Uterus (tissue), 4 donors: ENCODE measurements around the gene RNPS1. TPM values are rescaled to one million over a fixed set of nuclear protein-coding genes. Genes with fewer than 3 reads are reported as not detected.
A peak's percentile ranks its signal among the peaks of the same experiment; 100 is the strongest.

ENCODE experiments used
- DNase-seq, 2 donors: peaks; one replicate each; pipeline ENCODE4 v3.0.0-alpha.2; 2019 to 2020
- H3K27ac ChIP-seq, 2 donors: fragments of 200-600 bp; sonication (generic); 1 replicate in 1 of 2; 2 replicates in 1 of 2; pipeline ENCODE4 v1.5.1; 2016 to 2018
- H3K27me3 ChIP-seq, 2 donors: fragments of 200-600 bp; sonication (generic); one replicate each; pipeline ENCODE4 v1.5.1; 2018 to 2019; ENCODE audit warnings: control low read depth in 1 of 2
- H3K36me3 ChIP-seq, 2 donors: fragments of 200-600 bp; sonication (generic); one replicate each; pipeline ENCODE4 v1.5.1; 2019; ENCODE audit warnings: control low read depth in 1 of 2
- H3K4me1 ChIP-seq, 2 donors: fragments of 200-600 bp; sonication (generic); one replicate each; pipeline ENCODE4 v1.5.1; 2018 to 2019; ENCODE audit warnings: control low read depth in 1 of 2
- H3K4me3 ChIP-seq, 2 donors: fragments of 200-600 bp; sonication (generic); 1 replicate in 1 of 2; 2 replicates in 1 of 2; pipeline ENCODE4 v1.5.1; 2018 to 2019; ENCODE audit warnings: mild to moderate bottlenecking in 1 of 2
- H3K9me3 ChIP-seq, 2 donors: fragments of 200-600 bp; sonication (generic); one replicate each; pipeline ENCODE4 v1.5.1; 2019; ENCODE audit warnings: control low read depth in 1 of 2
- CTCF ChIP-seq, 4 experiments: fragments of 200-600 bp in 2 of 4; fragments of 450-650 bp in 2 of 4; sonication (generic) in 2 of 4; IDR thresholded peaks; one replicate each; pipeline ENCODE4 v1.5.1; 2016 to 2019; ENCODE audit warnings: antibody characterized with exemption in 4 of 4, mild to moderate bottlenecking in 2 of 4, moderate library complexity in 1 of 4
- POLR2A ChIP-seq, 2 donors: fragments of 450-650 bp; IDR thresholded peaks; one replicate each; pipeline ENCODE4 v1.6.1; 2016; ENCODE audit warnings: antibody characterized with exemption in 2 of 2, mild to moderate bottlenecking in 1 of 2, moderate library complexity in 1 of 2
- intact Hi-C: fragments of 100-400 bp; cut with DNase I; formaldehyde crosslinking; loops from one replicate; pipeline ENCODE4 v1.15.1; 2023; ENCODE audit warnings: low total_unique reads
- total RNA-seq, 4 donors: library from RNA; depleted of rRNA in 3 of 4; stranded (reverse); fragments of >200 nt in 3 of 4; gene quantifications; one replicate each; pipeline versions ENCODE4 v1.1.0 to v1.2.4, GENCODE V29; 2014 to 2023
- donor health status: DM: yes; HTN: yes; CAD: no.

The RNPS1 gene
- total RNA-seq, 4 donors from 2014 or later = 36.1 to 175 (median 85.5) TPM

GRCh38 chr16:2299121-2299914 lies 31.4 kb upstream of the RNPS1 start:
- intact Hi-C loops = no loop called here
- Histone ChIP-seq H3K4me3 (no peak overlapping the region), H3K9me3 (no peaks in the 10 kb centered on the region), H3K27me3 (no peaks in the 10 kb centered on the region), H3K27ac (no peak overlapping the region), H3K36me3 (no peaks in the 10 kb centered on the region), H3K4me1 (no peaks in the 10 kb centered on the region)
- no peak for DNase-seq
- TF ChIP-seq POLR2A (IDR thresholded peaks at IDR 0.05) (no peak), CTCF (IDR thresholded peaks at IDR 0.05) (no peak)

GRCh38 chr16:2298621-2299020 lies 30.7 kb upstream of the RNPS1 start:
- TF ChIP-seq POLR2A (IDR thresholded peaks at IDR 0.05) (no peak), CTCF (IDR thresholded peaks at IDR 0.05) (no peak)
- no peak overlapping the region for H3K27ac ChIP-seq
- H3K36me3 ChIP-seq = no peaks in the 10 kb centered on the region
- H3K4me3 ChIP-seq = no peak overlapping the region
- intact Hi-C loops = no loop called here
- H3K27me3 ChIP-seq = no peaks in the 10 kb centered on the region
- no peak for DNase-seq
- H3K9me3 ChIP-seq = no peaks in the 10 kb centered on the region
- no peaks in the 10 kb centered on the region for H3K4me1 ChIP-seq

- intact Hi-C loops = no loop called here
- DNase-seq = no peak
- TF ChIP-seq CTCF (IDR thresholded peaks at IDR 0.05) (no peak), POLR2A (IDR thresholded peaks at IDR 0.05) (no peak)
- no peaks in the 10 kb centered on the region for H3K9me3 ChIP-seq
- H3K4me3 ChIP-seq = no peak overlapping the region
- no peak overlapping the region for H3K27ac ChIP-seq
- H3K36me3 ChIP-seq = no peaks in the 10 kb centered on the region
- no peaks in the 10 kb centered on the region for H3K27me3 ChIP-seq
- H3K4me1 ChIP-seq = no peaks in the 10 kb centered on the region
Measured at GRCh38 chr16:2297506-2297860, 29.6 kb upstream of the RNPS1 start.

- no peaks in the 10 kb centered on the region for H3K36me3 ChIP-seq
- H3K27me3 ChIP-seq = no peaks in the 10 kb centered on the region
- no peak overlapping the region for H3K4me3 ChIP-seq
- H3K27ac ChIP-seq = no peak overlapping the region
- intact Hi-C loops = no loop called here
- DNase-seq = no peak
- TF ChIP-seq CTCF (IDR thresholded peaks at IDR 0.05) (peak in 1 of 4 experiments; percentile 24), POLR2A (IDR thresholded peaks at IDR 0.05) (no peak)
- no peaks in the 10 kb centered on the region for H3K4me1 ChIP-seq
- H3K9me3 ChIP-seq = no peaks in the 10 kb centered on the region
Measured at GRCh38 chr16:2296661-2297505, 29.0 kb upstream of the RNPS1 start.
